Measurements from ENCODE around the gene OR2C3.

DNA sequence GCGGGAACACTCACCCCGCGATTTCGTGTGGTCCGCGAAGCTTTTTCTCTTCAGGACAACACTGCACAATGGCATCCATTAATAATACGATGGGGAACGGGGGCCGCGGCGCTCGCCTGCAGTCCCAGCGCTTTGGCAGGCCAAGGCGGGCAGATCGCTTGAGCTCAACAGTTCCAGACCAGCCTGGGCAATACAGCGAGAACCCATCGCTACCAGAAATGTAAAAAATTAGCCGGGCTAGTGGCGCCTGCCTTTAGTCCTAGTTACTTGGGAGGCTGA lies 17.7 kb downstream of the OR2C3 start:
- TF ChIP-seq ASH2L (IDR thresholded peaks at IDR 0.05; ENCODE audit: insufficient read length, low read depth, low read length) (no peak), ZNF660 (CRISPR knock-in tag; IDR thresholded peaks at IDR 0.05; ENCODE audit: borderline replicate concordance, low read depth) (no peak), KAT7 (CRISPR knock-in tag; IDR thresholded peaks at IDR 0.05; ENCODE audit: borderline replicate concordance) (no peak), POLR2AphosphoS5 (IDR thresholded peaks at IDR 0.05; ENCODE audit: low read depth, low read length) (no peak), ZNF773 (CRISPR knock-in tag; IDR thresholded peaks at IDR 0.05; ENCODE audit: borderline replicate concordance) (no peak), ZFP36 (IDR thresholded peaks at IDR 0.05; ENCODE audit: borderline replicate concordance, low read depth, low read length, partially characterized antibody) (no peak), JUNB (CRISPR knock-in tag; IDR thresholded peaks at IDR 0.05; ENCODE audit: borderline replicate concordance) (no peak), NR3C1 (CRISPR knock-in tag; IDR thresholded peaks at IDR 0.05) (no peak), ZNF572 (CRISPR knock-in tag; IDR thresholded peaks at IDR 0.05) (no peak)
- TF ChIP-seq, protein P1, sequence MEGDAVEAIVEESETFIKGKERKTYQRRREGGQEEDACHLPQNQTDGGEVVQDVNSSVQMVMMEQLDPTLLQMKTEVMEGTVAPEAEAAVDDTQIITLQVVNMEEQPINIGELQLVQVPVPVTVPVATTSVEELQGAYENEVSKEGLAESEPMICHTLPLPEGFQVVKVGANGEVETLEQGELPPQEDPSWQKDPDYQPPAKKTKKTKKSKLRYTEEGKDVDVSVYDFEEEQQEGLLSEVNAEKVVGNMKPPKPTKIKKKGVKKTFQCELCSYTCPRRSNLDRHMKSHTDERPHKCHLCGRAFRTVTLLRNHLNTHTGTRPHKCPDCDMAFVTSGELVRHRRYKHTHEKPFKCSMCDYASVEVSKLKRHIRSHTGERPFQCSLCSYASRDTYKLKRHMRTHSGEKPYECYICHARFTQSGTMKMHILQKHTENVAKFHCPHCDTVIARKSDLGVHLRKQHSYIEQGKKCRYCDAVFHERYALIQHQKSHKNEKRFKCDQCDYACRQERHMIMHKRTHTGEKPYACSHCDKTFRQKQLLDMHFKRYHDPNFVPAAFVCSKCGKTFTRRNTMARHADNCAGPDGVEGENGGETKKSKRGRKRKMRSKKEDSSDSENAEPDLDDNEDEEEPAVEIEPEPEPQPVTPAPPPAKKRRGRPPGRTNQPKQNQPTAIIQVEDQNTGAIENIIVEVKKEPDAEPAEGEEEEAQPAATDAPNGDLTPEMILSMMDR (CRISPR knock-in tag; IDR thresholded peaks at IDR 0.05) = no peak
- TF ChIP-seq, protein P2, sequence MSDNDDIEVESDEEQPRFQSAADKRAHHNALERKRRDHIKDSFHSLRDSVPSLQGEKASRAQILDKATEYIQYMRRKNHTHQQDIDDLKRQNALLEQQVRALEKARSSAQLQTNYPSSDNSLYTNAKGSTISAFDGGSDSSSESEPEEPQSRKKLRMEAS (IDR thresholded peaks at IDR 0.05) = no peak
- TF ChIP-seq, protein P3, sequence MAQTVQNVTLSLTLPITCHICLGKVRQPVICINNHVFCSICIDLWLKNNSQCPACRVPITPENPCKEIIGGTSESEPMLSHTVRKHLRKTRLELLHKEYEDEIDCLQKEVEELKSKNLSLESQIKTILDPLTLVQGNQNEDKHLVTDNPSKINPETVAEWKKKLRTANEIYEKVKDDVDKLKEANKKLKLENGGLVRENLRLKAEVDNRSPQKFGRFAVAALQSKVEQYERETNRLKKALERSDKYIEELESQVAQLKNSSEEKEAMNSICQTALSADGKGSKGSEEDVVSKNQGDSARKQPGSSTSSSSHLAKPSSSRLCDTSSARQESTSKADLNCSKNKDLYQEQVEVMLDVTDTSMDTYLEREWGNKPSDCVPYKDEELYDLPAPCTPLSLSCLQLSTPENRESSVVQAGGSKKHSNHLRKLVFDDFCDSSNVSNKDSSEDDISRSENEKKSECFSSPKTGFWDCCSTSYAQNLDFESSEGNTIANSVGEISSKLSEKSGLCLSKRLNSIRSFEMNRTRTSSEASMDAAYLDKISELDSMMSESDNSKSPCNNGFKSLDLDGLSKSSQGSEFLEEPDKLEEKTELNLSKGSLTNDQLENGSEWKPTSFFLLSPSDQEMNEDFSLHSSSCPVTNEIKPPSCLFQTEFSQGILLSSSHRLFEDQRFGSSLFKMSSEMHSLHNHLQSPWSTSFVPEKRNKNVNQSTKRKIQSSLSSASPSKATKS (CRISPR knock-in tag; IDR thresholded peaks at IDR 0.05) = no peak

Measured in HepG2 (cell line).